T-cell (primary cell): ENCODE measurements around the gene GPR146. TPM values are rescaled to one million over a fixed set of nuclear protein-coding genes. Genes with fewer than 3 reads are reported as not detected.

Experiments used
- ATAC-seq, 4 experiments: fragments of 200-7000 bp in 3 of 4; fragments of 150-1000 bp in 1 of 4; cut with Tn5 transposase; replicated peaks in 1 of 4; 1 replicate in 3 of 4; 2 replicates in 1 of 4; pipeline ENCODE4 v1.10.0; 2021; ENCODE audit warnings: moderate library complexity in 3 of 4, mild to moderate bottlenecking in 2 of 4, moderate number of reproducible peaks in 1 of 4
- CTCF ChIA-PET, 2 donors: fragments of 300-600 bp; sonication (Branson Sonifier 250); formaldehyde crosslinking; loops; one replicate each; lab custom pipeline; 2022; ENCODE audit warnings: antibody characterized with exemption in 2 of 2; lab: Charles Lee
- POLR2A ChIA-PET, 2 donors: fragments of 300-600 bp; sonication (Branson Sonifier 250); formaldehyde crosslinking; loops; one replicate each; lab custom pipeline; 2022; ENCODE audit warnings: antibody characterized with exemption in 2 of 2; lab: Charles Lee
- DNase-seq, 35 experiments: peaks; one replicate each; pipeline versions ENCODE4 v3.0.0 to v3.0.0-alpha.2; 2013 to 2023
- H3K27ac ChIP-seq: one replicate; pipeline ENCODE4 v1.5.1; 2013; ENCODE audit warnings: low read length
- H3K27me3 ChIP-seq, 2 experiments: replicated peaks in 1 of 2; 1 replicate in 1 of 2; 2 replicates in 1 of 2; pipeline versions ENCODE4 v1.6.1 to v1.7.0; 2013; ENCODE audit warnings: low read length in 1 of 2, mixed read lengths in 1 of 2; ENCODE audit not compliant: control insufficient read depth in 2 of 2, insufficient read depth in 2 of 2; ENCODE audit errors: extremely low read depth in 1 of 2
- H3K36me3 ChIP-seq, 2 donors: 1 replicate in 1 of 2; 2 replicates in 1 of 2; pipeline versions ENCODE4 v1.6.1 to v1.7.0; 2013; ENCODE audit warnings: low read length in 1 of 2; ENCODE audit not compliant: control insufficient read depth in 2 of 2, insufficient read depth in 1 of 2; ENCODE audit errors: extremely low read depth in 1 of 2
- H3K4me1 ChIP-seq, 2 experiments: 1 replicate in 1 of 2; 2 replicates in 1 of 2; pipeline versions ENCODE4 v1.6.1 to v1.7.0; 2013; ENCODE audit warnings: low read length in 2 of 2, mixed read lengths in 1 of 2; ENCODE audit not compliant: insufficient read depth in 2 of 2, control insufficient read depth in 1 of 2; ENCODE audit errors: extremely low read depth in 1 of 2
- H3K4me3 ChIP-seq, 2 donors: 1 replicate in 1 of 2; 2 replicates in 1 of 2; pipeline versions ENCODE4 v1.5.1 to v1.7.0; 2013; ENCODE audit warnings: mild to moderate bottlenecking in 2 of 2, low read length in 1 of 2, moderate library complexity in 1 of 2; ENCODE audit not compliant: control insufficient read depth in 1 of 2; ENCODE audit errors: extremely low read depth in 1 of 2
- H3K9me3 ChIP-seq: 2 replicates; pipeline ENCODE4 v1.7.0; 2013
- H3K27ac Mint-ChIP-seq, 2 donors: one replicate each; pipeline ENCODE4 v1.8.0; 2020 to 2021; ENCODE audit warnings: mild to moderate bottlenecking in 2 of 2, mixed read lengths in 2 of 2
- H3K27me3 Mint-ChIP-seq, 2 donors: one replicate each; pipeline ENCODE4 v1.8.0; 2021 to 2022; ENCODE audit warnings: mixed read lengths in 2 of 2
- H3K36me3 Mint-ChIP-seq: one replicate; pipeline ENCODE4 v1.8.0; 2021; ENCODE audit warnings: mixed read lengths
- H3K4me1 Mint-ChIP-seq, 3 donors: one replicate each; pipeline ENCODE4 v1.8.0; 2020 to 2022; ENCODE audit warnings: mixed read lengths in 3 of 3, mild to moderate bottlenecking in 1 of 3
- H3K4me3 Mint-ChIP-seq, 3 donors: one replicate each; pipeline ENCODE4 v1.8.0; 2020 to 2022; ENCODE audit warnings: mild to moderate bottlenecking in 3 of 3, mixed read lengths in 3 of 3, moderate library complexity in 3 of 3
- H3K9me3 Mint-ChIP-seq, 3 donors: one replicate each; pipeline ENCODE4 v1.8.0; 2020 to 2022; ENCODE audit warnings: mixed read lengths in 3 of 3
- WGBS: methylation state at CpG from one replicate; pipeline ENCODE4 v1.1.5; 2013; ENCODE audit warnings: missing lambda C conversion rate; ENCODE audit not compliant: insufficient coverage; 5-methylcytosine and 5-hydroxymethylcytosine counted together
- total RNA-seq, 35 experiments: library from RNA in 6 of 35; stranded (reverse) in 6 of 35; fragments of 120-200 nt in 1 of 35; gene quantifications; one replicate each; pipeline versions ENCODE4 v1.2.1 to v1.2.4 and lab custom pipeline; 2013 to 2026

Gene GPR146
- total RNA-seq, 5 donors from 2014 or later (not counting 1 experiment from before 2014, with no cell fraction given), result 11.9 to 14.7 (median 13.0) TPM

DNA sequence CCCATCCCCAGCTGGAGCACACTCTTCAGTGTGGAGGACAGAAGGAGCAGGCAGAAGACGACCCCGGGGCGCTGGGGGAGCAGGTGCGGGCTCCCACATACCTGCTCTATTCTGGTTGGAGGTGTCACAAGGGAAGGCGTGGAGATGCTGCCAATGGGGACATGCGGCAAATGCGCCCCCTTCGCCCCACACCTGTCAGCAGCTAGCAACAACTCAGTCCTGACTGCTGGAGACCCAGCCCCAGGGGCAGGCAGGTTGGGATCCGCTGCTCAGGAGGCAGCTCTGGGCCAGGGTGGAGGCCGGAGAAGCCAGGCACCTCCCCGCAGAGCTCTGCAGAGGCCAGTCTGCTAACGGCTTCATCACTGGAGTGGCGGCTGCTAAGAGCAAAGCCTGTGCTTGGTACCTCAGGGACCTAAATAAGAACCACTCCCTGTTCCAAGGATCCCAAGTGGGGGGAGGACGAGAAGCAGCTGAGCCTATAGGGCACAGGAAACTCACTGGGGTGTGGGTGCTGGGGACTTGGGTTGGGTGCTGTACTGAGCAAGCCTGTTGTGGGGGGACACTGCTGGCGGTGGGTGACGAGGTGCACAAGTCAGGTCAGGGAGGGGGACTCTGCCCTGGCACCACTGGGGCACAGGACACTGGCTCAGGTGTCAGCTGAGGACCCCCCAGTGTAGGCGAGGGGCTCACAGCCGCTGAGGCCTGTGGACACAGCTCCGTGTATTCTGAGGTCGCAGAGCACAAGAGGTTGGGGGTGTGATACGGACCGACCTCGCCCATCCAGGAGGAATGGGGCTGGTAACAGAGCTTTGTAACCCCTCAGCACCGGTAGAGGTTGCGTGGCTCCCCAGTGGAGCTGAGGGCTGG lies 19.2 kb upstream of the GPR146 start:
- Mint-ChIP-seq H3K9me3 (no peaks in the 10 kb centered on the region), H3K4me1 (peaks cover 18 to 48% (median 37%) of the 10 kb centered on the region in 3 donors), H3K4me3 (no peak overlapping the region), H3K27me3 (no peaks in the 10 kb centered on the region), H3K36me3 (peaks cover 20% of the 10 kb centered on the region), H3K27ac (no peak overlapping the region)
- WGBS, result 96% methylated on average over 17 of the region's 25 CpGs
- Histone ChIP-seq H3K9me3 (no peaks in the 10 kb centered on the region), H3K27ac (no peak overlapping the region), H3K36me3 (peaks cover 0 to 10% of the 10 kb centered on the region in 2 donors), H3K4me1 (peaks cover 0 to 25% of the 10 kb centered on the region in 2 experiments), H3K27me3 (no peaks in the 10 kb centered on the region), H3K4me3 (no peak overlapping the region)
- ATAC-seq, result no peak
- no peak for DNase-seq
- ChIA-PET CTCF (no interaction called here), POLR2A (no interaction called here)

DNA sequence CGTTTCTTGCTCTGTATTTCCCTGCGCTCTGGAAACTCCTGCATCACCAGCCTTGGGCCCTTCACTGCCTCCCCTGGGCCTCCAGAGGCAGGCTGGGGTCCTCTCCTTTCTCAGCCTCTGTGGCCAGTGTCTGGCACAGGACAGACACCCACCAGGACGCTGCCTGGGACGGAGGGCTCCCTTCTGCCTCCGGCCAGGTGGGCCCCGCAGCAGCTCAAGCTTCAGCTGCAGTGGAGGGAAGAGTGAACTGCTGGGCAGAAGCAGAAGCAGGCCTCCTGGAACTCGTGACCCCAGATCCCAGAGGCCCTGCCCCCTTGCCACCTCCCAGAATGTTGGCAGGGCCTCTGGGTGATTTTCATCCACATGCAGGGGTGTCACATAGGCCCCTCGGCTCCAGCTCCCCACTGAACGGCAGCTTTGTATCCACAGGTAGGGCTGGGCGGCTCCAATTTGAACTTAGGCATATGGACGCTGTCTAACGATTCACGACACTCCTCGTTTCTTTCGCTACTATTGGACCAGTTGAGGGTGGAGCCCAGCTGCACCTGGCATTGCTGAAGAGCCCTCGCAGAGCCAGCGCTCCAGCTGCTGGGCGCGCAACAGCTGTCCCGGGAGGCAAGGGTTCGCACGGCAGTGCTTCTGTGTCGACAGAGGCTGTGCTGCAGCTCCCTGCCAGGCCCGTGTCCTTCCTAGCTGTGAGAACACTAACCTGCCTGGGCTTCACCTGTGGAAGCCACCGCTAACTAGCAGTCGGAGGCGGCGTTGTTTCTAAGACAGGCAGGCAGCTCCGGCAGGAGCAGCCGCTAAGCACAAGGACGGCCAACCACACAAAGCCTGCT lies 18.4 kb upstream of the GPR146 start:
- Mint-ChIP-seq H3K27ac (peak overlapping the region in 1 of 2 donors; percentile 31), H3K36me3 (peaks cover 20% of the 10 kb centered on the region), H3K27me3 (no peaks in the 10 kb centered on the region), H3K9me3 (no peaks in the 10 kb centered on the region), H3K4me1 (peaks cover 22 to 53% (median 39%) of the 10 kb centered on the region in 3 donors), H3K4me3 (peak overlapping the region; percentile 46 to 71 (median 61))
- no peak overlapping the region for H3K27ac ChIP-seq
- ChIA-PET POLR2A (no interaction called here), CTCF (no interaction called here)
- H3K4me1 ChIP-seq, result peaks cover 0 to 32% of the 10 kb centered on the region in 2 experiments
- no peaks in the 10 kb centered on the region for H3K27me3 ChIP-seq
- 91% methylated on average over 26 of the region's 31 CpGs for WGBS
- no peak for DNase-seq
- no peak for ATAC-seq
- no peak overlapping the region for H3K4me3 ChIP-seq
- H3K9me3 ChIP-seq, result no peaks in the 10 kb centered on the region
- peaks cover 0 to 9% of the 10 kb centered on the region in 2 donors for H3K36me3 ChIP-seq

GRCh38 chr7:1026721-1027161 lies 17.6 kb upstream of the GPR146 start:
- peaks cover 26 to 54% (median 36%) of the 10 kb centered on the region in 3 donors for H3K4me1 Mint-ChIP-seq
- ChIA-PET CTCF (no interaction called here), POLR2A (no interaction called here)
- 96% methylated on average over 10 of the region's 20 CpGs for WGBS
- H3K9me3 Mint-ChIP-seq, result no peaks in the 10 kb centered on the region
- no peaks in the 10 kb centered on the region for H3K9me3 ChIP-seq
- no peak for ATAC-seq
- no peaks in the 10 kb centered on the region for H3K27me3 ChIP-seq
- peaks cover 0 to 6% of the 10 kb centered on the region in 2 donors for H3K36me3 ChIP-seq
- peak overlapping the region; percentile 34 to 36 for H3K27ac Mint-ChIP-seq
- H3K4me3 ChIP-seq, result no peak overlapping the region
- no peak overlapping the region for H3K27ac ChIP-seq
- peaks cover 14% of the 10 kb centered on the region for H3K36me3 Mint-ChIP-seq
- peak overlapping the region; percentile 61 to 75 (median 71) for H3K4me3 Mint-ChIP-seq
- no peak for DNase-seq
- peaks cover 0 to 32% of the 10 kb centered on the region in 2 experiments for H3K4me1 ChIP-seq
- H3K27me3 Mint-ChIP-seq, result no peaks in the 10 kb centered on the region

DNA sequence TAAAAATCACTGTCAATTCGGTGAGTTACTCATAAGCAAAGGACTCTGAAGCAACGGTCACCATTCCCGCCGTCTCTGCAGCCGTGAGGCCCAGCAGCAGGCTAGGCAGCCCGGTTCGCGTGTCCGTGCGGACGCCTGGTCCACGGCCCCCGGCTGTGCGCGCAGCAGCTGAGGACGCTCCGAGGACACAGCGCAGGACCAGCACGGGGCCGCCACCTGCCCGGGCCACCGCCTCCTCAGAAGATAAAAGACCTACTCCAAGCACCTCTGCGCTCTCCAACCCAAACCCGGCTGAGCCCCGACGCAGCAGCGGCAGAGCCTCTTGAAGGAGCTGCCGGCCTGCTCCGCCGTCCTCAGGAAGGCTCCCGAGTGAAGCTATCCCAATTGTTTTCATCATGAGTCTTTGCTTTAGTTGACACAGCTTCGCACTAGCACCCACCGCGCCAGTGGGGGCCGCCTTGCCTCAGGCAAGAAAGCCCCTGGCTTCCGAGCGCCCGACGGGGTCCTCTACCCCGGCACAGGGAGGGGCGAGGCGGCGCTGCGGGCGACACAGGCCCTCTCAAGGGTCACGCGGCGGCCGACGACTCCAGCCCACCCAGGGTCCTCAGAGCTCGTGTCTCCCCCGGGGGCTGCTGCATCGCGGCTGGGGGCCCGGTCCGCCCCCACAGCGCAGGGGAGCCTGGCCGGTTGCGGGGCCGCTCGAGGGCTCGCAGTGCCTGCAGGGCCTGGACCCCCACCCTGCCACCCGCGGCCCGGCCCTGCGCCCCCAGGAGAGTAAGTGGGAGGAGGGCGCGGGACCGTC lies 16.9 kb upstream of the GPR146 start:
- H3K36me3 Mint-ChIP-seq, result peaks cover 10% of the 10 kb centered on the region
- no peaks in the 10 kb centered on the region for H3K9me3 Mint-ChIP-seq
- peaks cover 0 to 5% of the 10 kb centered on the region in 2 donors for H3K36me3 ChIP-seq
- DNase-seq (no peak), ATAC-seq (peak in 1 of 4 experiments; percentile 1)
- peak overlapping the region; percentile 40 for H3K27ac ChIP-seq
- peak overlapping the region; percentile 61 to 75 (median 71) for H3K4me3 Mint-ChIP-seq
- 51% methylated on average over 67 of the region's 69 CpGs for WGBS
- H3K27me3 Mint-ChIP-seq, result no peaks in the 10 kb centered on the region
- ChIA-PET CTCF (no interaction called here), POLR2A (no interaction called here)
- H3K4me3 ChIP-seq, result peak overlapping the region; percentile 13 to 56
- H3K4me1 Mint-ChIP-seq, result peaks cover 26 to 55% (median 37%) of the 10 kb centered on the region in 3 donors
- H3K9me3 ChIP-seq, result no peaks in the 10 kb centered on the region
- H3K4me1 ChIP-seq, result peaks cover 0 to 32% of the 10 kb centered on the region in 2 experiments
- H3K27me3 ChIP-seq, result no peaks in the 10 kb centered on the region
- H3K27ac Mint-ChIP-seq, result peak overlapping the region; percentile 49 to 82

GRCh38 chr7:1028044-1028770 lies 16.1 kb upstream of the GPR146 start:
- H3K27ac Mint-ChIP-seq, result peak overlapping the region in 1 of 2 donors; percentile 71
- peaks cover 0 to 5% of the 10 kb centered on the region in 2 donors for H3K36me3 ChIP-seq
- peak overlapping the region; percentile 77 for H3K27ac ChIP-seq
- H3K9me3 ChIP-seq, result no peaks in the 10 kb centered on the region
- DNase-seq (peak; percentile 30 to 85 (median 59)), ATAC-seq (peak; percentile 74 to 84 (median 84))
- H3K4me3 ChIP-seq, result peak overlapping the region; percentile 47 to 56
- peaks cover 32 to 56% (median 43%) of the 10 kb centered on the region in 3 donors for H3K4me1 Mint-ChIP-seq
- under 1% methylated on average over 67 of the region's 77 CpGs for WGBS
- H3K27me3 ChIP-seq, result no peaks in the 10 kb centered on the region
- H3K4me1 ChIP-seq, result peaks cover 0 to 40% of the 10 kb centered on the region in 2 experiments
- ChIA-PET CTCF (no interaction called here), POLR2A (no interaction called here)
- no peaks in the 10 kb centered on the region for H3K27me3 Mint-ChIP-seq
- H3K4me3 Mint-ChIP-seq, result peak overlapping the region; percentile 73 to 81 (median 79)
- no peaks in the 10 kb centered on the region for H3K9me3 Mint-ChIP-seq
- H3K36me3 Mint-ChIP-seq, result peaks cover 7% of the 10 kb centered on the region
